HG03097 (cell line): ENCODE results near the gene ANO3.

ENCODE experiments used
- ATAC-seq: cut with Tn5 transposase; IDR thresholded peaks from one replicate; pipeline ENCODE4 v1.9.1; 2021; ENCODE audit not compliant: unreplicated experiment, low FRiP score

ANO3 gene

DNA sequence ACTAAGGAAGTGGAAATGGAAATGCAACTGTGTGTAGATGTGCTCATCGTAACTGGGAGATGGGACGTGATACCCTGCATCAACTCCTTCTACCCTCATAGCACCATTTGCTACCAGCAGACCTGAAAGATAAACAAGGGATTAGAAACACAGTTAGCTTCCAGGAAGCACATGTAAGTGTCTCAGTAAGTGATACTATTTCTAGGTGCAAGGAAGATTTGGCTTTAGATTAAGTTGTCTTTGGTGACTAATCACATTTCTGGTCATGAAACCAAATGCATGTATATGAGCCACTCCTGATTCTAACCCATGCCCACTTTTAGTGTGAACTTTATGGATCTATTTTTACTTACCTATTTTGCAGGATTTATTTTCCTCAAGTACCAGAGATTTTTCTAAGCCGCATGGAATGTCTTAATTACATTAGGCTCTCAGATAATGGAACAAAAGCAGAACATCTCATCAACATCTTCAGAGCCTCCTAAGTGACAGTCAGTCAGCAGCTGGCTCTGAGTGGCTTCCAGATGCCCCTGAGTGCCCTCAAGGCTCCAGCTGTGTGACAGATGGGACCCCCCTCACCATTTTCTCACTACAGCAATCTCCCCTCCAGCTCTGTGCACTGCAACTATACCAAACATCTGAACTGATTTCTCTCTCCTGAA is 368.8 kb downstream of the ANO3 start:
- no peak for ATAC-seq

DNA sequence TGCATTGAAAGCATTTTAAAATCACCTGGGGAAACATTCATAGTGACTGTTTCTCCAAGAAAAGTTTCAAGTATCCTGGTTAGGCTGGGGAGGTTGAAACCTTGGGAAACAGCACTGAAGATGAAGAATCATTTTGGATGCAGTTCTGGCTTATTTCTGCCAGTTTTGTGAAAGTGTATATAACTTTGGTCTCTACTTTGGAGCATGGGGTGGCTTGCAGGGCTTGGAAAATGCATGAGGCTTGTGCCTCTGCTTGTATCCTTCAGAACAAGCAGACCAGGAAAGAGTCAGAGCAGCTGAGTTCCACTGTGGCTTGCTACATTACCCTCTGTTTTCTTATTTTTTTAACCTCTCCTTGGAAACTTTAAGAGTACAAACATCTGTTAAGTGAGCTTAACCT is 370.5 kb downstream of the ANO3 start:
- ATAC-seq: no peak

DNA sequence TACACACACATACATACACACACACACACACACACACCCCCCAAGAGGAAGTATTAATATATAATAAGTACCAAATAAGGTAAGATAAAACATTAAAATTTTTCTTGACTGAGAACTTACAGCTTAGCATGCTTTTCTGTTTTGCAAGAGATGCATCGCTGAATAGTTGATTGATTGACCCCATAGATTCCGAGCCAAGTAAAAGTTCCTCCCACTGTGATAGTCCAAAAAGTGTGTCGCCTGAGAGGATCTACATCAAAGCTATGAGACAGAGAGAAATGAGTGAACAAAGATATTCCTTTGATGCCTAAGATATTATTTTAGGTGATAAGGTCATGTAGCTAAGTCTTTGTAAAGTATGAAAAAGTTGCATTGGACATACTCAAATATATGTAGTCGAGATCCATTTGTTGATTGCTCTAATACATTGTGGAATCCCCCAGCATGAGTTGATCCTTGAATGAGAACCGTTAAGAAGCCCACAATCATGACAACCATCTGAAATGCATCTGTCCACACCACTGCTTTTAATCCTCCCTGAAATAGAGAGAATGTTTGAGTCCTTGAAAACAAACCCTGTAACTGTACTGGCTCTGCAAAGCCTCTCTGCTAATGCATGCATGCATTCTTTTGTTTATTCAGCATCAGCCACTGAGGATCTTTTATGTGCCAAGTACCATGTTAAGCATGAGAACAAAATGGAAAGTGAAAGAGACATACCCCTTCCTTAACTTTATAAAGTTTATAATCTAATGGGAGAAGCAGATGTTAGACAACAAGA is 371.7 kb downstream of the ANO3 start:
- ATAC-seq: no peak

DNA sequence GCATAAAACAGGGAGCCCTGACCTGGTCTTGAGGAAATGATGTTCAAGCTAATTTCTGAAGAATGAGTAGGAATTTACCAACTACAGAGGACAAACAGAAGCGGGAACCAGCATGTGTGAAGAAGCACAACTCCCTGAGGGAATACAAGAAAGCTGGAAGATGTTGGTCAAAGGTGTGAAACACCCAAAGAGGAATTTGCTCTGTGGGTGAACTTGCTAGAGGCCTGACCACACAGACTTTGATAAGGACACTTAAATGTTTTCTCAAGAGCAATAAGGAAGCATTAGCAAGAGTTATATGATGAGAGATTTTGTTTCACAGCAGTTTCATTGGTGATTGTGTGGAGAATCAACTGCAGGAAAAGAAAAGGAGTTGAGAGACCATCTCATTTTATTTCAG is 372.3 kb downstream of the ANO3 start:
- no peak for ATAC-seq

DNA sequence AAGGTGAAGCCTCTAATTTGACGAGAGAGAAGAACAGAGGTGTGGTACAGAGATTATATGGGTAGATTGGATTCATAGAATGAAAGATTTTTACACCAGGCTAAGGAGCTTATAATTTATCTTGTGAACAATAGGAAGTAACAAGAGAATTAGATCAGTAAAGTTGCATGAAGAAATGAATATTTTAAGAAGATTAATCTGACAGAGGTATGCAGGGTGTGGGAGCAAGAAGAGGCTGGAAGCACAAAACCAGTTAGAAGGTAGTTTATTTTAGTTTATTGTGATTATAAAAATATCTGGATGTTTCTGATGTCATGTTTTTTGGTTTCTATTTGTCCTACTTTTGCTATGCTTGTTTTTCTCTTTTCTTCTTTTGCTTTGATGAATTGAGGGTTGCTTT is 374.3 kb downstream of the ANO3 start:
- ATAC-seq: no peak

DNA sequence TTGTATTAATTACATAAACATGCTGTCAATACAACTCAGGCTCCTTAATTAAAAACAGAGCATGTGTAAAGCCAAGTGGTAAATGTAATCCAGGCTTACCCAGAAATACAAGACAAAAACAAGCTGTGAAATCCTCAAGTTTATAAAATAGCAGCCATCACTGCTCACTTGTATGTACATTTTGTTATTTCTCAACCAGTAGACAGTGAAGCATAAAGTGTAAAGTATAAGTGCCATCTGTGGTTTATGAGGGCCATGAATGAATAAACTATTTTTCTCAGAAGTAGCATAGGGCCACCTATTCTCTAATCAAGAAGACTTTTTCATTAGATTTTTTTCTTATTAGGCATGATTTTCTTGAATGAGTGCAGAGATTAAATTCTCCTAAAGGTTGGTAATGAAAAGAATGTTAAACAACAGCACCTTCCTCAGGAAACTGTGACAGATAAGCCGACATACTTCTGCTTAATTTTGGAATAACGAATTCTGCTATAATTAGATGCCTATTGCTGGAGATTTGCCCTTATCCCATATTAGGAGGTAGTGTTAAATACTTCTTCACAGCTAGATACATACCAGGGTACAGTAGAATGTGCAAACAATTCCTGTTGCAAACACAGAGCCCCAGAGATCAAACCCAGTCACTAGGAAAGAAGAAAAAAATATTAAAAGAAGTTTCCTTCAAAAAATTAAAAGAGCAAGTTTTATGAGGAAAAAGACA is 377.0 kb downstream of the ANO3 start:
- no peak for ATAC-seq

DNA sequence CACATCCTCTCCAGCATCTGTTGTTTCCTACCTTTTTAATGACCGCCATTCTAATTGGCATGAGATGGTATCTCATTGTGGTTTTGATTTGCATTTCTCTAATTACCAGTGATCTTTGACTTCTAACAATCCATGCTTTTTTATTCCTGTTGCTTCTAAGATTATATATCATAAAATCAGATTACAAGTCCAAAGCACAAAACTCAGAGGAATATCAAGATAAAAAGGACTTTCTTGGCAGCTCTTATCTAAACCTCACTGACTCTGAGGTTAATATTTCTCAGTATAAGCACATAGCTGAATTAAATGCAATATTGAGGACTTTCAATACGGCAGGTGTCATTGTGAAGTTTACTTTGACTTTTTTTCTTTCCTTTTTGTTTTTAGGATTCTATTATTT is 378.6 kb downstream of the ANO3 start:
- ATAC-seq: no peak

DNA sequence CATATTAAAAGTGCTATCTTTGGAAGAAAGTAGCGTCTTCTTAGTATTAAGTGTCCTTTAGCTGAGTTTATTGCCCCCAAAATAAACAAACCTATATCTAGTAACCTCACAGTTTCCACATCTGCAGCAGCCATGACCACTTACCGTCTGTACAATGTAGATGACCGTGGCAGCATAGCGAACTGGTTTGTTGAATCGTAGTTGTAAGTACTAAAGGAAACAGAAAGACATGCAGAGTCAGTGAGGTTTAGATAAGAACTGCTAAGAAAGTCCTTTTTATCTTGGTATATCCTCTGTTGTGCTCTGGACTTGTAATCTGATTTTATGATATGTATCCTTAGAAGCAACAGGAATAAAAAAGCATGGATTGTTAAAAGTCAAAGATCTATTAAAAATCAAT is 380.6 kb downstream of the ANO3 start:
- ATAC-seq: no peak
